H1 (cell line): Measurements from ENCODE around the gene HECTD4. TPM values are rescaled to one million over a fixed set of nuclear protein-coding genes. Genes with fewer than 3 reads are reported as not detected.

Source experiments
- CTCF ChIA-PET: fragments of 300-600 bp; sonication (Branson Sonifier 250); formaldehyde crosslinking; loops from one replicate; lab custom pipeline; 2021; ENCODE audit not compliant: partially characterized antibody; lab: Charles Lee
- POLR2A ChIA-PET: fragments of 300-600 bp; sonication (Branson Sonifier 250); formaldehyde crosslinking; loops from one replicate; lab custom pipeline; 2021; ENCODE audit warnings: inconsistent platforms; ENCODE audit not compliant: partially characterized antibody; lab: Charles Lee
- DNase-seq, 2 experiments: peaks; one replicate each; pipeline versions ENCODE4 v3.0.0 to v3.0.0-alpha.2; 2010 to 2022; ENCODE audit warnings: low spot score in 2 of 2, low read depth in 1 of 2, mixed read lengths in 1 of 2
- FAIRE-seq: peaks from 2 replicates; lab custom pipeline; 2011; peaks lifted over from hg19 to GRCh38; lab: Jason Lieb, UNC
- H2AFZ ChIP-seq: 2 replicates; pipeline ENCODE4 v1.8.1; 2012; ENCODE audit warnings: low read length, inconsistent platforms
- H2AK5ac ChIP-seq: 2 replicates; pipeline ENCODE4 v1.6.1; 2013; ENCODE audit warnings: low read depth, low read length
- H2BK120ac ChIP-seq: replicated peaks from 2 replicates; pipeline ENCODE3; 2013; ENCODE audit warnings: low read depth, low read length, inconsistent platforms
- H2BK12ac ChIP-seq: 2 replicates; pipeline ENCODE4 v1.6.1; 2013; ENCODE audit warnings: low read depth, low read length
- H2BK15ac ChIP-seq: 2 replicates; pipeline ENCODE4 v1.6.1; 2013; ENCODE audit warnings: low read length
- H2BK20ac ChIP-seq: 2 replicates; pipeline ENCODE4 v1.6.1; 2013; ENCODE audit warnings: low read length
- H2BK5ac ChIP-seq: 2 replicates; pipeline ENCODE4 v1.6.1; 2013; ENCODE audit warnings: low read depth, low read length
- H3K14ac ChIP-seq: 2 replicates; pipeline ENCODE4 v1.6.1; 2013; ENCODE audit warnings: inconsistent platforms; ENCODE audit not compliant: insufficient read length
- H3K18ac ChIP-seq: 2 replicates; pipeline ENCODE4 v1.6.1; 2013; ENCODE audit warnings: low read length; ENCODE audit errors: extremely low read depth
- H3K23ac ChIP-seq: 2 replicates; pipeline ENCODE4 v1.6.1; 2013; ENCODE audit warnings: inconsistent platforms; ENCODE audit not compliant: insufficient read length
- H3K23me2 ChIP-seq: 2 replicates; pipeline ENCODE4 v1.6.1; 2013; ENCODE audit warnings: low read depth, low read length
- H3K27ac ChIP-seq: 2 replicates; pipeline ENCODE4 v1.6.1; 2011; ENCODE audit warnings: low read depth, low read length, inconsistent platforms
- H3K27me3 ChIP-seq, 4 experiments: replicated peaks in 1 of 4; 1 replicate in 1 of 4; 2 replicates in 3 of 4; pipeline versions ENCODE4 v1.6.1 to v1.8.1; 2011 to 2013; ENCODE audit warnings: low read length in 3 of 4, mild to moderate bottlenecking in 3 of 4, inconsistent platforms in 2 of 4, mixed read lengths in 2 of 4, moderate library complexity in 1 of 4; ENCODE audit not compliant: control insufficient read depth in 3 of 4, insufficient read depth in 3 of 4; ENCODE audit errors: extremely low read depth in 1 of 4
- H3K36me3 ChIP-seq, 4 experiments: 2 replicates each; pipeline versions ENCODE4 v1.6.1 to v1.8.1; 2011 to 2013; ENCODE audit warnings: mild to moderate bottlenecking in 4 of 4, low read length in 3 of 4, moderate library complexity in 2 of 4, control low read depth in 1 of 4, inconsistent platforms in 1 of 4; ENCODE audit not compliant: insufficient read depth in 4 of 4, control insufficient read depth in 2 of 4
- H3K4ac ChIP-seq: replicated peaks from 2 replicates; pipeline ENCODE3; 2013; ENCODE audit warnings: low read length, low read depth, mixed read lengths, inconsistent platforms; ENCODE audit not compliant: insufficient read length
- H3K4me1 ChIP-seq, 4 experiments: replicated peaks in 1 of 4; 1 replicate in 1 of 4; 2 replicates in 3 of 4; pipeline versions ENCODE4 v1.6.1 to v1.8.1; 2011 to 2013; ENCODE audit warnings: low read length in 3 of 4, inconsistent platforms in 2 of 4, mixed read lengths in 1 of 4; ENCODE audit not compliant: insufficient read depth in 4 of 4, control insufficient read depth in 3 of 4
- H3K4me2 ChIP-seq, 2 experiments: 2 replicates each; pipeline versions ENCODE4 v1.6.1 to v1.8.1; 2011 to 2013; ENCODE audit warnings: low read depth in 2 of 2, low read length in 2 of 2, control low read depth in 1 of 2, inconsistent platforms in 1 of 2, mild to moderate bottlenecking in 1 of 2; ENCODE audit not compliant: insufficient read depth in 1 of 2
- H3K4me3 ChIP-seq, 4 experiments: fragments of 200-600, 300-600 bp in 1 of 4; sonication (generic), shearing (Covaris generic), sonication (Bioruptor Twin) in 1 of 4; 2 replicates each; pipeline versions ENCODE4 v1.5.1 to v1.8.1; 2011 to 2016; ENCODE audit warnings: low read length in 4 of 4, low read depth in 3 of 4, control low read depth in 2 of 4, inconsistent platforms in 2 of 4, mild to moderate bottlenecking in 2 of 4, mixed read lengths in 1 of 4, moderate library complexity in 1 of 4; ENCODE audit not compliant: insufficient read depth in 2 of 4; ENCODE audit errors: extremely low read depth in 1 of 4
- H3K56ac ChIP-seq: replicated peaks from 2 replicates; pipeline ENCODE3; 2013; ENCODE audit warnings: low read depth, mild to moderate bottlenecking, mixed read lengths, low read length, inconsistent platforms; ENCODE audit not compliant: insufficient read length
- H3K79me1 ChIP-seq: 2 replicates; pipeline ENCODE4 v1.6.1; 2013; ENCODE audit warnings: low read depth, low read length, control low read depth
- H3K79me2 ChIP-seq, 2 experiments: 2 replicates each; pipeline versions ENCODE4 v1.6.1 to v1.8.1; 2012 to 2013; ENCODE audit warnings: low read length in 2 of 2, mild to moderate bottlenecking in 2 of 2, inconsistent platforms in 1 of 2; ENCODE audit not compliant: insufficient read depth in 2 of 2, control insufficient read depth in 1 of 2
- H3K9ac ChIP-seq, 4 experiments: replicated peaks in 1 of 4; 1 replicate in 1 of 4; 2 replicates in 3 of 4; pipeline versions ENCODE4 v1.6.1 to v1.8.1; 2011 to 2013; ENCODE audit warnings: low read depth in 3 of 4, low read length in 3 of 4, control low read depth in 2 of 4, mild to moderate bottlenecking in 2 of 4, moderate library complexity in 2 of 4, inconsistent platforms in 1 of 4; ENCODE audit errors: extremely low read depth in 1 of 4
- H3K9me3 ChIP-seq, 2 experiments: 2 replicates each; pipeline versions ENCODE4 v1.6.1 to v1.8.1; 2012 to 2013; ENCODE audit warnings: mild to moderate bottlenecking in 2 of 2, moderate library complexity in 2 of 2, control low read depth in 1 of 2, inconsistent platforms in 1 of 2, low read depth in 1 of 2, low read length in 1 of 2, mixed read lengths in 1 of 2; ENCODE audit not compliant: insufficient read depth in 2 of 2
- H4K20me1 ChIP-seq, 2 experiments: replicated peaks in 1 of 2; 2 replicates each; pipeline versions ENCODE3 to v1.8.1; 2011 to 2013; ENCODE audit warnings: inconsistent platforms in 2 of 2, low read length in 2 of 2, mild to moderate bottlenecking in 1 of 2; ENCODE audit not compliant: insufficient read depth in 2 of 2, control insufficient read depth in 1 of 2
- H4K5ac ChIP-seq: 2 replicates; pipeline ENCODE4 v1.6.1; 2013; ENCODE audit warnings: low read length, low read depth, mixed read lengths, inconsistent platforms; ENCODE audit not compliant: insufficient read length
- H4K8ac ChIP-seq: 2 replicates; pipeline ENCODE4 v1.8.0; 2013; ENCODE audit warnings: mild to moderate bottlenecking, moderate library complexity, low read length, inconsistent platforms; ENCODE audit not compliant: insufficient read depth; ENCODE audit errors: extremely low read depth
- H4K91ac ChIP-seq: replicated peaks from 2 replicates; pipeline ENCODE3; 2013; ENCODE audit warnings: low read length, mixed read lengths, inconsistent platforms; ENCODE audit not compliant: insufficient read length
- BACH1 ChIP-seq: IDR thresholded peaks from 2 replicates; pipeline ENCODE4 v1.6.1; 2012; ENCODE audit warnings: low read length, improper control_type of control experiment
- CBX8 ChIP-seq: fragments of 300-800, 300-1000 bp; sonication (generic); IDR thresholded peaks from 2 replicates; pipeline ENCODE4 v1.7.1; 2016; ENCODE audit warnings: low read depth, low read length, borderline replicate concordance
- JUN ChIP-seq: IDR thresholded peaks from 2 replicates; pipeline ENCODE4 v1.6.1; 2011; ENCODE audit warnings: low read depth, mild to moderate bottlenecking, improper control_type of control experiment, low read length
- KDM1A ChIP-seq: fragments of 200-600, 300-600 bp; sonication (generic); IDR thresholded peaks from 2 replicates; pipeline ENCODE4 v1.7.1; 2016; ENCODE audit warnings: mild to moderate bottlenecking, low read length, borderline replicate concordance
- MAFK ChIP-seq: IDR thresholded peaks from 2 replicates; pipeline ENCODE4 v1.6.1; 2012; ENCODE audit warnings: low read depth, mild to moderate bottlenecking, improper control_type of control experiment, low read length
- RBBP5 ChIP-seq: IDR thresholded peaks from 2 replicates; pipeline ENCODE4 v1.7.1; 2012; ENCODE audit warnings: low read depth, mild to moderate bottlenecking, inconsistent platforms, low read length, moderate library complexity, borderline replicate concordance
- SAP30 ChIP-seq: fragments of 300-600 bp; sonication (generic); IDR thresholded peaks from 2 replicates; pipeline ENCODE4 v1.7.1; 2012; ENCODE audit warnings: low read length, moderate library complexity, mild to moderate bottlenecking, inconsistent platforms; ENCODE audit not compliant: insufficient read depth, insufficient replicate concordance
- USF2 ChIP-seq: IDR thresholded peaks from 2 replicates; pipeline ENCODE4 v1.6.1; 2011; ENCODE audit warnings: low read length, improper control_type of control experiment
- WGBS, 2 experiments: shearing (Covaris generic) in 1 of 2; methylation state at CpG; one replicate each; pipeline versions ENCODE4 v1.1.6 to v1.1.7; 2013 to 2015; ENCODE audit warnings: low lambda C conversion rate in 2 of 2, mixed read lengths in 2 of 2, inconsistent platforms in 1 of 2, low coverage in 1 of 2, missing lambda C conversion rate in 1 of 2; ENCODE audit not compliant: insufficient replicate concordance in 2 of 2, insufficient coverage in 1 of 2, insufficient read length in 1 of 2; ENCODE audit errors: extremely low coverage in 1 of 2, missing lambda C conversion rate in 1 of 2; 5-methylcytosine and 5-hydroxymethylcytosine counted together
- polyA plus RNA-seq, 7 experiments: library from polyadenylated mRNA; depleted of rRNA in 3 of 7; stranded (reverse) in 5 of 7; unstranded in 2 of 7; fragments of >200 nt in 5 of 7; fragments of 200-250 nt in 2 of 7; gene quantifications; 1 replicate in 5 of 7; 2 replicates in 1 of 7; 4 replicates in 1 of 7; pipeline versions ENCODE4 v1.2.1 to v1.2.3, GENCODE V29; 2011 to 2013; ENCODE audit warnings: missing spikeins in 2 of 7, mixed read lengths in 2 of 7
- total RNA-seq: library from RNA; stranded (reverse); fragmentation: NEBNext Ultra II Directional; extraction: Animal tissue kit (Norgen Biotek cat#: 25700); gene quantifications from 2 replicates; pipeline ENCODE4 v1.2.1, GENCODE V29; 2021

The HECTD4 gene
- total and polyA plus RNA-seq, 2 of the 8 experiments (the other 6 are each of a cell fraction or from before 2014, with no cell fraction given), result 6.5 to 33.7 TPM

GRCh38 chr12:112352921-112353320 is 29.3 kb downstream of the HECTD4 start:
- 92% methylated on average over 1 of the region's 1 CpG; no CpG with 5 or more reads in 1 of the 2 experiments for WGBS, 2 experiments
- no peaks in the 10 kb centered on the region for H3K36me3 ChIP-seq
- no peak overlapping the region for H4K5ac ChIP-seq
- H2AK5ac ChIP-seq, result no peak overlapping the region
- H3K27me3 ChIP-seq, result no peaks in the 10 kb centered on the region
- DNase-seq (no peak), FAIRE-seq (no peak)
- H3K4me3 ChIP-seq, result no peak overlapping the region
- no peak overlapping the region for H2BK15ac ChIP-seq
- no peak overlapping the region for H3K56ac ChIP-seq
- no peaks in the 10 kb centered on the region for H4K20me1 ChIP-seq
- no peaks in the 10 kb centered on the region for H3K9me3 ChIP-seq
- no peak overlapping the region for H3K23ac ChIP-seq
- peaks cover 0 to 26% of the 10 kb centered on the region in 2 experiments; a peak in 2 of 4 replicates for H3K79me2 ChIP-seq
- no peak overlapping the region for H3K4me2 ChIP-seq
- no peak overlapping the region for H4K91ac ChIP-seq
- no peaks in the 10 kb centered on the region for H3K23me2 ChIP-seq
- no peak overlapping the region for H3K9ac ChIP-seq
- no peak overlapping the region for H4K8ac ChIP-seq
- no peak overlapping the region for H2AFZ ChIP-seq
- TF ChIP-seq USF2 (no peak), BACH1 (no peak), JUN (no peak), RBBP5 (no peak), CBX8 (no peak), MAFK (no peak), SAP30 (no peak), KDM1A (no peak)
- ChIA-PET CTCF (interaction anchor here (1.2 kb wide), 1 partner anchor 9 kb away, joined by 4 read pairs; no protein-coding TSS in a partner anchor), POLR2A (no interaction called here)
- H2BK5ac ChIP-seq, result no peak overlapping the region
- H3K18ac ChIP-seq, result no peak overlapping the region
- H3K4me1 ChIP-seq, result no peaks in the 10 kb centered on the region
- H2BK20ac ChIP-seq, result no peak overlapping the region
- H3K27ac ChIP-seq, result no peak overlapping the region
- H2BK120ac ChIP-seq, result no peak overlapping the region
- no peak overlapping the region for H3K14ac ChIP-seq
- H2BK12ac ChIP-seq, result no peak overlapping the region
- no peak overlapping the region for H3K4ac ChIP-seq
- peaks cover 7% of the 10 kb centered on the region for H3K79me1 ChIP-seq
